SK-N-SH (cell line): ENCODE measurements around the gene PRCC. TPM values are rescaled to one million over a fixed set of nuclear protein-coding genes. Genes with fewer than 3 reads are reported as not detected.
A peak's percentile ranks its signal among the peaks of the same experiment; 100 is the strongest.

ENCODE experiments used
- CTCF ChIA-PET: fragments of 300-600, 350-600 bp; formaldehyde crosslinking; extraction: SDS; loops from one replicate; lab custom pipeline; 2021; lab: Yijun Ruan, JAX
- POLR2A ChIA-PET: fragments of 350-600 bp; sonication (Branson Sonifier 250); formaldehyde crosslinking; extraction: SDS; loops from one replicate; lab custom pipeline; 2020; ENCODE audit warnings: antibody characterized with exemption, inconsistent platforms; lab: Yijun Ruan, JAX
- DNase-seq: peaks from one replicate; pipeline ENCODE4 v3.0.0; 2012
- H2AFZ ChIP-seq: fragments of 200-600 bp; sonication (generic); 2 replicates; pipeline ENCODE4 v1.8.1; 2016; ENCODE audit warnings: antibody characterized with exemption, mild to moderate bottlenecking, low read depth
- H3F3A ChIP-seq: fragments of 200-600 bp; sonication (generic); replicated peaks from 2 replicates; pipeline ENCODE3; 2016; ENCODE audit warnings: antibody characterized with exemption, mild to moderate bottlenecking; ENCODE audit not compliant: insufficient read depth
- H3K27ac ChIP-seq, 2 experiments: fragments of 200-500 bp in 1 of 2; fragments of 200-600 bp in 1 of 2; sonication (Bioruptor generic) in 1 of 2; sonication (generic), shearing (Covaris generic) in 1 of 2; 2 replicates each; pipeline versions ENCODE4 v1.5.1 to v1.6.1; 2014 to 2016; ENCODE audit warnings: low read depth in 2 of 2, inconsistent platforms in 1 of 2, low read length in 1 of 2, mild to moderate bottlenecking in 1 of 2, mixed read lengths in 1 of 2
- H3K27me3 ChIP-seq: fragments of 200-600 bp; sonication (generic), shearing (Covaris generic); 2 replicates; pipeline ENCODE4 v1.6.1; 2016; ENCODE audit warnings: mixed run types; ENCODE audit not compliant: insufficient read depth
- H3K36me3 ChIP-seq, 2 experiments: fragments of 200-500 bp in 1 of 2; fragments of 200-600 bp in 1 of 2; sonication (Bioruptor generic) in 1 of 2; sonication (generic) in 1 of 2; replicated peaks in 1 of 2; 2 replicates each; pipeline versions ENCODE3 to v1.5.1; 2014 to 2016; ENCODE audit warnings: low read length in 1 of 2, mild to moderate bottlenecking in 1 of 2; ENCODE audit not compliant: insufficient read depth in 2 of 2, control insufficient read depth in 1 of 2
- H3K4me1 ChIP-seq, 2 experiments: fragments of 200-500 bp in 1 of 2; fragments of 200-600 bp in 1 of 2; sonication (Bioruptor generic) in 1 of 2; sonication (generic), shearing (Covaris generic) in 1 of 2; 2 replicates each; pipeline versions ENCODE4 v1.5.1 to v1.6.1; 2014 to 2016; ENCODE audit warnings: low read depth in 1 of 2, low read length in 1 of 2, mixed run types in 1 of 2; ENCODE audit not compliant: insufficient read depth in 2 of 2, control insufficient read depth in 1 of 2
- H3K4me2 ChIP-seq: fragments of 200-600 bp; sonication (generic), shearing (Covaris generic); 2 replicates; pipeline ENCODE4 v1.6.1; 2017; ENCODE audit warnings: mixed run types
- H3K4me3 ChIP-seq, 2 experiments: fragments of 200-500 bp in 1 of 2; fragments of 200-600 bp in 1 of 2; sonication (Bioruptor generic) in 1 of 2; sonication (generic), shearing (Covaris generic) in 1 of 2; 2 replicates each; pipeline versions ENCODE4 v1.5.1 to v1.8.1; 2014 to 2016; ENCODE audit warnings: low read depth in 2 of 2, inconsistent platforms in 1 of 2, low read length in 1 of 2, mild to moderate bottlenecking in 1 of 2, mixed read lengths in 1 of 2, moderate library complexity in 1 of 2
- H3K79me2 ChIP-seq: fragments of 200-600 bp; sonication (generic); 2 replicates; pipeline ENCODE4 v1.8.1; 2017; ENCODE audit warnings: mild to moderate bottlenecking; ENCODE audit not compliant: insufficient read depth
- H3K9ac ChIP-seq: fragments of 200-600 bp; sonication (generic); 2 replicates; pipeline ENCODE4 v1.6.1; 2017; ENCODE audit warnings: mixed run types
- H3K9me2 ChIP-seq: fragments of 200-600 bp; sonication (generic); 2 replicates; pipeline ENCODE4 v1.6.1; 2017; ENCODE audit warnings: mixed run types
- H3K9me3 ChIP-seq: fragments of 200-600 bp; sonication (generic); 2 replicates; pipeline ENCODE4 v1.6.1; 2017; ENCODE audit warnings: mixed run types, mild to moderate bottlenecking, moderate library complexity
- H4K20me1 ChIP-seq: fragments of 200-600 bp; sonication (generic); 2 replicates; pipeline ENCODE4 v1.6.1; 2017; ENCODE audit warnings: mild to moderate bottlenecking, mixed run types; ENCODE audit not compliant: insufficient read depth
- CHD2 ChIP-seq: fragments of 150-350 bp; IDR thresholded peaks from 2 replicates; pipeline ENCODE4 v1.6.1; 2018; ENCODE audit warnings: low read length; ENCODE audit not compliant: partially characterized antibody
- EP300 ChIP-seq, 2 experiments: IDR thresholded peaks; 2 replicates each; pipeline versions ENCODE4 v1.4.0 to v1.6.1; 2012; ENCODE audit warnings: borderline replicate concordance in 1 of 2, low read depth in 1 of 2, low read length in 1 of 2
- GABPA ChIP-seq: IDR thresholded peaks from 2 replicates; pipeline ENCODE4 v1.4.0; 2012; ENCODE audit warnings: low read depth, mild to moderate bottlenecking
- GATA2 ChIP-seq: sonication (generic); formaldehyde crosslinking; IDR thresholded peaks from 2 replicates; pipeline ENCODE4 v1.5.0; 2020; ENCODE audit warnings: mild to moderate bottlenecking, missing genetic modification reagents
- MXI1 ChIP-seq: IDR thresholded peaks from 2 replicates; pipeline ENCODE4 v1.6.1; 2012; ENCODE audit warnings: mild to moderate bottlenecking, low read depth, low read length, improper control_type of control experiment
- RAD21 ChIP-seq: IDR thresholded peaks from 2 replicates; pipeline ENCODE4 v1.6.1; 2012; ENCODE audit warnings: mild to moderate bottlenecking, low read length
- RCOR1 ChIP-seq: fragments of 150-350 bp; IDR thresholded peaks from 2 replicates; pipeline ENCODE4 v1.6.1; 2017; ENCODE audit warnings: antibody characterized with exemption, low read length
- RFX5 ChIP-seq: IDR thresholded peaks from 2 replicates; pipeline ENCODE4 v1.6.1; 2012; ENCODE audit warnings: mild to moderate bottlenecking, improper control_type of control experiment, low read length
- RXRA ChIP-seq: IDR thresholded peaks from 2 replicates; pipeline ENCODE4 v1.4.0; 2012; ENCODE audit warnings: low read depth, mild to moderate bottlenecking, borderline replicate concordance
- SMC3 ChIP-seq: IDR thresholded peaks from 2 replicates; pipeline ENCODE4 v1.6.1; 2012; ENCODE audit warnings: low read depth, low read length, improper control_type of control experiment
- TAF1 ChIP-seq: IDR thresholded peaks from 2 replicates; pipeline ENCODE4 v1.6.1; 2012; ENCODE audit warnings: low read depth, mild to moderate bottlenecking, low read length, moderate library complexity, borderline replicate concordance
- WGBS: methylation state at CpG from one replicate; pipeline ENCODE4 v1.1.6; 2017; ENCODE audit warnings: low lambda C conversion rate; 5-methylcytosine and 5-hydroxymethylcytosine counted together
- polyA plus RNA-seq, 3 experiments: library from polyadenylated mRNA; depleted of rRNA; stranded (reverse); fragments of >200 nt; gene quantifications; 2 replicates each; pipeline ENCODE4 v1.2.3, GENCODE V29; 2012
- TF ChIP-seq, protein P1 (sequence below): IDR thresholded peaks from 2 replicates; pipeline ENCODE4; 2012
- TF ChIP-seq, protein P2 (sequence below): fragments of 200-600 bp; sonication (generic); IDR thresholded peaks from 2 replicates; pipeline ENCODE4 v1.6.1; 2017; ENCODE audit warnings: antibody characterized with exemption, mild to moderate bottlenecking, moderate library complexity

Gene PRCC
- polyA plus RNA-seq, 1 of the 3 experiments (the other 2 are of a cell fraction) = 39.2 TPM

DNA sequence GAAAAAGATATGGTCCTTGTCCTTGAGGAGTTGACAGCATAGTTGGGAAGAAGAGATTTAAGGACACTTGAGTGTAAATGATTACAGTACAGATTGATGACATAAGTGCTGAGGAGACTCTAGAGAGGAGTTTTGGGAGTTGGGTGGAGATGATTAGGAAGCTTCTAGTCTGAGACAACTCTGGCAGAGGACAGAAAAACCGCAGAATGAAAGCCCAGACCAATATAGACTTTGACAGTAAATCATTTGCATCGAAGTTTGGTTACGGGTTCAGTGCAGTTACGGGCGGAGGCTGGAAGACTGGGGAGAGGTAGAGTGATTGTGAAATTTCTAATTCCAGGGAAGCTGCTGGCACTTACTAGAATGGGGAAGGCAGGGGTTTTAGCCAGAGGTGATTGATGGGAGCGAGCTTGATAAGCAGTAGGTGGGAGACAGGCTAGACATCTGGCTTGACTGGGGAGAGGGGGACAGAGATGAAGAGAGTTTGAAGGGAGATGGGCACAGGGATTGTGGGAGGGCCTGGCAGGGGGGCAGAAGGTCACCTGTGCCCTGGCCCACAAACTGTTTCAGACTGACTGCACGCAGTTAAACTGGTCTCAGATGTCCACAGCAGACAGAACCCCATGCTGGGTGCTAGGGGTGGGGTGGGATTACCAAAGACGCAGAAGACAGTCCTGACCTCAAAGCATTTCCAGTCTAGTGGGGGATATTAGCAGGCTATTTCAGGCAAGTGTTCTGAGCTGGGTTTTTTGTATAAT, 29.2 kb downstream of the PRCC start:
- ChIA-PET POLR2A (interaction anchor here (0.9 to 2.9 kb wide), 4 partner anchors 24 to 66 kb away, joined by 3 to 16 read pairs (median 8); partner anchors contain the start of genes INSRR and NTRK1), CTCF (interaction anchor here (0.6 to 16.9 kb wide), 36 partner anchors 8 to 148 kb away, joined by 3 to 566 read pairs (median 5); partner anchors contain the start of genes HDGF, INSRR, ISG20L2 and METTL25B)
- Histone ChIP-seq H4K20me1 (peaks cover 33% of the 10 kb centered on the region), H3K27ac (peak overlapping the region in 1 of 2 experiments; percentile 85; a peak in 2 of 4 replicates), H3K79me2 (no peaks in the 10 kb centered on the region), H3K4me2 (no peak overlapping the region), H3K4me3 (no peak overlapping the region), H2AFZ (no peak overlapping the region), H3K9me3 (no peaks in the 10 kb centered on the region), H3K4me1 (peaks cover 12 to 51% of the 10 kb centered on the region in 2 experiments), H3K36me3 (peaks cover 51 to 83% of the 10 kb centered on the region in 2 experiments), H3F3A (peaks cover 26% of the 10 kb centered on the region), H3K9ac (no peak overlapping the region), H3K27me3 (no peaks in the 10 kb centered on the region), H3K9me2 (no peaks in the 10 kb centered on the region)
- DNase-seq = peak; percentile 26
- 88% methylated on average over 8 of the region's 8 CpGs for WGBS
- TF ChIP-seq EP300 (IDR thresholded peaks at IDR 0.05; ENCODE audit: borderline replicate concordance in 1 of 2, low read depth in 1 of 2, low read length in 1 of 2) (peak in 1 of 2 experiments; percentile 41; a peak in 1 of 4 replicates), CHD2 (no peak)

DNA sequence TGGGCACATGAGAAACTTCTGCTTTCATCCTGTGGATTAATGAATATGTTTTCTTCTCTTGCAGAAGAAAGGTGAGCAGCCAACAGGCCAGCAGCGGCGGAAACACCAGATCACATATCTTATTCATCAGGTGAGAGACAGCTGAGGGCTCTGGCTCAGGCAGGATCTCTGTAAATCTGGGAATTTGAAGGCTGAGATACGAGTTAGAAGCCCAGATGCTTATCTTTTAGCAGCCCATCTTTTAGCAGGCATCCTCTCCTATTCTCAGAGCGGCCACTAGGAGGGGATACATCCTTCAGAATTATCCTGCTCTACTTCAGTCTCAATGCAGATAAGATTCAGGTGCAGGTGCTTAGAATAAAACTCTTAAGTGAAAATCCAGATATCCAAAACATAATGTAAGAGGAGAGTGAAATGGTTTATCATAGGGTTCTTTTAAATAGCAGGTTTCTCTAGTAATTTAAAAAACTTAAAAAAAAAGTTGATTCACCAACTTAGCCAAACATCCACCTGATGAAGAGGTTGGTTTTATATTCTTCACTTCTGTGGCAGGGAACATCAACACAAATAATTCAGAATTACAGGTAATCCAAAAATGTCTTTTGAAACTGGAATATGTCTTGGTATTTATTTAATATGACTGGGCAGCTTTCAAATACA, 30.0 kb downstream of the PRCC start:
- TF ChIP-seq SMC3 (peak; percentile 88), GABPA (no peak), CHD2 (peak; percentile 72), TAF1 (no peak), GATA2 (peak; percentile 97), RXRA (no peak), RFX5 (peak; percentile 28; the same call in 1 of the 2 replicates), RAD21 (peak; percentile 90), MXI1 (peak; percentile 67; the same call in 1 of the 2 replicates), RCOR1 (peak; percentile 78), EP300 (IDR thresholded peaks at IDR 0.05; ENCODE audit: borderline replicate concordance in 1 of 2, low read depth in 1 of 2, low read length in 1 of 2) (peak in 1 of 2 experiments; percentile 83; a peak in 2 of 4 replicates)
- TF ChIP-seq, protein P1, sequence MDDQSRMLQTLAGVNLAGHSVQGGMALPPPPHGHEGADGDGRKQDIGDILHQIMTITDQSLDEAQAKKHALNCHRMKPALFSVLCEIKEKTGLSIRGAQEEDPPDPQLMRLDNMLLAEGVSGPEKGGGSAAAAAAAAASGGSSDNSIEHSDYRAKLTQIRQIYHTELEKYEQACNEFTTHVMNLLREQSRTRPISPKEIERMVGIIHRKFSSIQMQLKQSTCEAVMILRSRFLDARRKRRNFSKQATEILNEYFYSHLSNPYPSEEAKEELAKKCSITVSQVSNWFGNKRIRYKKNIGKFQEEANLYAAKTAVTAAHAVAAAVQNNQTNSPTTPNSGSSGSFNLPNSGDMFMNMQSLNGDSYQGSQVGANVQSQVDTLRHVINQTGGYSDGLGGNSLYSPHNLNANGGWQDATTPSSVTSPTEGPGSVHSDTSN = no peak
- TF ChIP-seq, protein P2, sequence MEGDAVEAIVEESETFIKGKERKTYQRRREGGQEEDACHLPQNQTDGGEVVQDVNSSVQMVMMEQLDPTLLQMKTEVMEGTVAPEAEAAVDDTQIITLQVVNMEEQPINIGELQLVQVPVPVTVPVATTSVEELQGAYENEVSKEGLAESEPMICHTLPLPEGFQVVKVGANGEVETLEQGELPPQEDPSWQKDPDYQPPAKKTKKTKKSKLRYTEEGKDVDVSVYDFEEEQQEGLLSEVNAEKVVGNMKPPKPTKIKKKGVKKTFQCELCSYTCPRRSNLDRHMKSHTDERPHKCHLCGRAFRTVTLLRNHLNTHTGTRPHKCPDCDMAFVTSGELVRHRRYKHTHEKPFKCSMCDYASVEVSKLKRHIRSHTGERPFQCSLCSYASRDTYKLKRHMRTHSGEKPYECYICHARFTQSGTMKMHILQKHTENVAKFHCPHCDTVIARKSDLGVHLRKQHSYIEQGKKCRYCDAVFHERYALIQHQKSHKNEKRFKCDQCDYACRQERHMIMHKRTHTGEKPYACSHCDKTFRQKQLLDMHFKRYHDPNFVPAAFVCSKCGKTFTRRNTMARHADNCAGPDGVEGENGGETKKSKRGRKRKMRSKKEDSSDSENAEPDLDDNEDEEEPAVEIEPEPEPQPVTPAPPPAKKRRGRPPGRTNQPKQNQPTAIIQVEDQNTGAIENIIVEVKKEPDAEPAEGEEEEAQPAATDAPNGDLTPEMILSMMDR = peak; percentile 94
- peaks cover 41% of the 10 kb centered on the region for H4K20me1 ChIP-seq

More for the DNA sequence above, 30.0 kb downstream of the PRCC start:
- peak; percentile 68 for DNase-seq
- CTCF ChIA-PET = interaction anchor here (0.6 to 16.9 kb wide), 38 partner anchors 9 to 156 kb away, joined by 3 to 566 read pairs (median 6); partner anchors contain the start of genes HDGF, INSRR, ISG20L2 and METTL25B
- no peak overlapping the region for H3K9ac ChIP-seq
- H3K79me2 ChIP-seq = no peaks in the 10 kb centered on the region
- no peaks in the 10 kb centered on the region for H3K9me3 ChIP-seq
- no peaks in the 10 kb centered on the region for H3K9me2 ChIP-seq
- H3K27me3 ChIP-seq = no peaks in the 10 kb centered on the region
- H3K27ac ChIP-seq = peak overlapping the region in 1 of 2 experiments; percentile 85; a peak in 2 of 4 replicates
- H3K36me3 ChIP-seq = peaks cover 50 to 74% of the 10 kb centered on the region in 2 experiments
- H2AFZ ChIP-seq = no peak overlapping the region
- no peak overlapping the region for H3K4me2 ChIP-seq
- 24% methylated on average over 4 of the region's 4 CpGs for WGBS
- no peak overlapping the region; a peak in 1 of 4 replicates for H3K4me3 ChIP-seq
- peaks cover 20 to 59% of the 10 kb centered on the region in 2 experiments for H3K4me1 ChIP-seq
- peaks cover 31% of the 10 kb centered on the region for H3F3A ChIP-seq
- POLR2A ChIA-PET = interaction anchor here (0.9 to 2.9 kb wide), 5 partner anchors 24 to 65 kb away, joined by 3 to 16 read pairs (median 5); partner anchors contain the start of genes INSRR and NTRK1
